ENCODE measurements around the gene MAPKBP1. TPM values are rescaled to one million over a fixed set of nuclear protein-coding genes. Genes with fewer than 3 reads are reported as not detected.
A peak's percentile ranks its signal among the peaks of the same experiment; 100 is the strongest.

Gene MAPKBP1
- total RNA-seq, 1 experiment from 2014 or later: 13.7 TPM

- no peak for DNase-seq
- TF ChIP-seq CTCF (conservative IDR thresholded peaks at IDR 0.05): no peak
- no peaks in the 10 kb centered on the region for H4K20me1 ChIP-seq (ENCODE audit: control insufficient read depth, insufficient read depth, insufficient read length)
- H2BK12ac ChIP-seq (ENCODE audit: insufficient read length, low read depth, low read length): no peak overlapping the region
- no peak overlapping the region for H3K18ac ChIP-seq (ENCODE audit: insufficient read length, low read depth, low read length)
- WGBS (ENCODE audit: extremely low coverage, insufficient read length, low lambda C conversion rate): no CpG with 5 or more reads among the region's 6 CpGs
- no peak overlapping the region for H2AFZ ChIP-seq (ENCODE audit: low read length)
- H3K79me1 ChIP-seq (ENCODE audit: insufficient read depth, low read depth, low read length, poor library complexity, severe bottlenecking): no peaks in the 10 kb centered on the region
- H4K5ac ChIP-seq (ENCODE audit: insufficient read length, low read depth, low read length): no peak overlapping the region
- no peak overlapping the region for H2BK15ac ChIP-seq (ENCODE audit: low read depth, low read length)
- H3K4ac ChIP-seq (ENCODE audit: low read depth, low read length): no peak overlapping the region
- Mint-ChIP-seq H3K27me3 (ENCODE audit: low read depth) (no peaks in the 10 kb centered on the region), H3K36me3 (ENCODE audit: insufficient read depth in 1 of 3, low read depth in 3 of 3) (peaks cover 5 to 19% (median 6%) of the 10 kb centered on the region in 3 experiments; a peak in 6 of 7 replicates), H3K4me1 (no peaks in the 10 kb centered on the region), H3K27ac (peak overlapping the region in 1 of 3 experiments; percentile 83; a peak in 2 of 7 replicates), H3K4me3 (no peak overlapping the region), H3K9me3 (no peaks in the 10 kb centered on the region; a peak in 1 of 5 replicates)
- H3K23ac ChIP-seq (ENCODE audit: insufficient read length, low read depth, low read length): no peak overlapping the region
- H2BK5ac ChIP-seq (ENCODE audit: insufficient read length, low read length): no peak overlapping the region
- no peak overlapping the region for H3K4me2 ChIP-seq (ENCODE audit: insufficient read depth, insufficient read length, low read length)
- no peak overlapping the region for H2BK20ac ChIP-seq (ENCODE audit: low read depth, low read length, poor library complexity, severe bottlenecking)
- no peak overlapping the region for H2BK120ac ChIP-seq (ENCODE audit: low read depth, low read length, poor library complexity, severe bottlenecking)
- no peak overlapping the region for H2AK5ac ChIP-seq (ENCODE audit: insufficient read length, low read length)
- H3K56ac ChIP-seq (ENCODE audit: insufficient read length, low read depth, low read length): no peak overlapping the region
- H4K8ac ChIP-seq (replicated peaks; ENCODE audit: insufficient read length, low read depth, low read length): no peak overlapping the region
- no peak overlapping the region for H3K27ac ChIP-seq (ENCODE audit: insufficient read length, low read depth, low read length)
- no peaks in the 10 kb centered on the region for H3K23me2 ChIP-seq (ENCODE audit: insufficient read length, low read depth, low read length, poor library complexity, severe bottlenecking)
- no peak overlapping the region for H3K9ac ChIP-seq (ENCODE audit: extremely low read depth, insufficient read length, low read length)
- H3T11ph ChIP-seq (ENCODE audit: low read length): no peak overlapping the region
- no peaks in the 10 kb centered on the region for H3K27me3 ChIP-seq (ENCODE audit: insufficient read depth, low read length)
- no peaks in the 10 kb centered on the region for H3K79me2 ChIP-seq (ENCODE audit: insufficient read depth, low read length)
- no peak overlapping the region for H3K14ac ChIP-seq (ENCODE audit: insufficient read depth, low read length)
- H3K9me3 ChIP-seq (ENCODE audit: control insufficient read depth, low read depth, low read length): no peaks in the 10 kb centered on the region
- H4K91ac ChIP-seq (ENCODE audit: insufficient read length, low read depth, low read length): no peak overlapping the region
- H3K4me1 ChIP-seq (ENCODE audit: insufficient read depth, low read length): no peaks in the 10 kb centered on the region
These were observed 61.8 kb downstream of the MAPKBP1 start for GRCh38 chr15:41836073-41836472.
